Endothelial cell of hepatic sinusoid (primary cell): Measurements from ENCODE around the gene VN1R5.
"Not testable (repeated sequence)": the region's sequence is repeated elsewhere in the genome, so short reads cannot be mapped to it uniquely, and the experiment has no call there.

ENCODE experiments used
- in situ Hi-C: cut with HindIII; loops from 2 replicates; pipeline ENCODE4 v1.10.0; 2017; ENCODE audit warnings: low sequenced_read_pairs

Gene VN1R5

GRCh38 chr1:247255772-247256171 lies at the start of gene VN1R5:
Gene VN1R5, plus strand, starts transcription at chr1:247256072.
- in situ Hi-C loops, result not testable (repeated sequence)

GRCh38 chr1:247209396-247209795 lies 46.5 kb upstream of the VN1R5 start:
- in situ Hi-C loops, result no loop called here

- in situ Hi-C loops, result no loop called here
Measured at GRCh38 chr1:247210062-247210375, 45.9 kb upstream of the VN1R5 start.

GRCh38 chr1:247210376-247211117 lies 45.3 kb upstream of the VN1R5 start:
- in situ Hi-C loops, result no loop called here

- in situ Hi-C loops, result no loop called here
Measured at GRCh38 chr1:247211339-247211738, 44.5 kb upstream of the VN1R5 start.

- in situ Hi-C loops, result no loop called here
Measured at GRCh38 chr1:247212012-247212411, 43.9 kb upstream of the VN1R5 start.

- in situ Hi-C loops, result no loop called here
Measured at GRCh38 chr1:247212627-247213617, 43.0 kb upstream of the VN1R5 start.

GRCh38 chr1:247216261-247216660 lies 39.6 kb upstream of the VN1R5 start:
- in situ Hi-C loops, result no loop called here

GRCh38 chr1:247218121-247218651 lies 37.7 kb upstream of the VN1R5 start:
- in situ Hi-C loops, result no loop called here

- in situ Hi-C loops, result not testable (repeated sequence)
Measured at GRCh38 chr1:247220280-247220679, 35.6 kb upstream of the VN1R5 start.

GRCh38 chr1:247222840-247223239 lies 33.0 kb upstream of the VN1R5 start:
- in situ Hi-C loops, result no loop called here

GRCh38 chr1:247224822-247225221 lies 31.1 kb upstream of the VN1R5 start:
- in situ Hi-C loops, result no loop called here

- in situ Hi-C loops, result no loop called here
Measured at GRCh38 chr1:247228133-247228532, 27.7 kb upstream of the VN1R5 start.

GRCh38 chr1:247241691-247242090 lies 14.2 kb upstream of the VN1R5 start:
- in situ Hi-C loops, result no loop called here

- in situ Hi-C loops, result no loop called here
Measured at GRCh38 chr1:247243524-247244137, 12.2 kb upstream of the VN1R5 start.

GRCh38 chr1:247246325-247247115 lies 9.4 kb upstream of the VN1R5 start:
- in situ Hi-C loops, result no loop called here

GRCh38 chr1:247247568-247247967 lies 8.3 kb upstream of the VN1R5 start:
- in situ Hi-C loops, result no loop called here

- in situ Hi-C loops, result no loop called here
Measured at GRCh38 chr1:247266053-247266452, 10.2 kb downstream of the VN1R5 start.

GRCh38 chr1:247268390-247269045 lies 12.6 kb downstream of the VN1R5 start:
- in situ Hi-C loops, result no loop called here

GRCh38 chr1:247269133-247269532 lies 13.3 kb downstream of the VN1R5 start:
- in situ Hi-C loops, result no loop called here
